Gastrocnemius medialis (tissue), 4 donors: ENCODE measurements around the gene PTGR3. TPM values are rescaled to one million over a fixed set of nuclear protein-coding genes. Genes with fewer than 3 reads are reported as not detected.

Source experiments
- ATAC-seq, 2 donors: fragments of 150-250 bp; one replicate each; pipeline ENCODE4 v1.9.1; 2016
- DNase-seq, 2 donors: peaks; one replicate each; pipeline ENCODE4 v3.0.0-alpha.2; 2019
- H3K27ac ChIP-seq, 4 donors: fragments of 200-600 bp; sonication (generic); 1 replicate in 1 of 4; 2 replicates in 3 of 4; pipeline ENCODE4 v1.5.1; 2016 to 2018; ENCODE audit warnings: mild to moderate bottlenecking in 2 of 4, moderate library complexity in 1 of 4
- H3K27me3 ChIP-seq, 3 donors: fragments of 200-600 bp; sonication (generic) in 2 of 3; 1 replicate in 1 of 3; 2 replicates in 2 of 3; pipeline versions ENCODE4 v1.5.1 to v1.6.0; 2016 to 2019; ENCODE audit warnings: mild to moderate bottlenecking in 1 of 3, moderate library complexity in 1 of 3
- H3K36me3 ChIP-seq, 2 donors: fragments of 200-600 bp; sonication (generic) in 1 of 2; one replicate each; pipeline ENCODE4 v1.5.1; 2017 to 2018
- H3K4me1 ChIP-seq, 2 donors: fragments of 200-600 bp; sonication (generic) in 1 of 2; one replicate each; pipeline ENCODE4 v1.5.1; 2016 to 2017; ENCODE audit warnings: mild to moderate bottlenecking in 2 of 2
- H3K4me3 ChIP-seq, 4 donors: fragments of 200-600 bp; sonication (generic) in 3 of 4; 1 replicate in 1 of 4; 2 replicates in 3 of 4; pipeline ENCODE4 v1.5.1; 2016 to 2019; ENCODE audit warnings: mild to moderate bottlenecking in 2 of 4
- H3K9me3 ChIP-seq, 3 donors: fragments of 200-600 bp; sonication (generic) in 2 of 3; 1 replicate in 1 of 3; 2 replicates in 2 of 3; pipeline ENCODE4 v1.5.1; 2016 to 2019
- CTCF ChIP-seq, 5 experiments: fragments of 450-650 bp in 3 of 5; fragments of 200-600 bp in 2 of 5; sonication (generic) in 2 of 5; IDR thresholded peaks in 4 of 5; conservative IDR thresholded peaks in 1 of 5; 1 replicate in 4 of 5; 2 replicates in 1 of 5; pipeline ENCODE4 v1.5.1; 2016 to 2019; ENCODE audit warnings: antibody characterized with exemption in 5 of 5, mild to moderate bottlenecking in 3 of 5, moderate library complexity in 3 of 5
- POLR2A ChIP-seq, 2 donors: fragments of 450-650 bp; IDR thresholded peaks; one replicate each; pipeline ENCODE4 v1.6.1; 2017; ENCODE audit warnings: antibody characterized with exemption in 2 of 2, mild to moderate bottlenecking in 2 of 2, moderate library complexity in 2 of 2
- in situ Hi-C, 4 donors: fragments of 200-750 bp; cut with MboI; loops; one replicate each; pipeline versions ENCODE4 v1.15.0 to v1.8.0; 2017; ENCODE audit warnings: low sequenced_read_pairs in 4 of 4
- intact Hi-C: fragments of 100-400 bp; cut with DNase I; formaldehyde crosslinking; loops from one replicate; pipeline ENCODE4 v1.15.1; 2023; ENCODE audit warnings: low total_unique reads
- total RNA-seq, 4 donors: library from RNA; depleted of rRNA; stranded (reverse); fragments of >200 nt; gene quantifications; one replicate each; pipeline versions ENCODE4 v1.1.0 to v1.2.3, GENCODE V29; 2016

The PTGR3 gene
- total RNA-seq, 4 donors from 2014 or later: 25.7 to 34.0 (median 29.9) TPM

GRCh38 chr18:75206452-75207309, 2.3 kb downstream of the PTGR3 start:
- no peak for TF ChIP-seq POLR2A (IDR thresholded peaks at IDR 0.05)
- no peak for TF ChIP-seq CTCF (IDR thresholded peaks at IDR 0.05 in 4 of 5, conservative IDR thresholded peaks at IDR 0.05 in 1 of 5)
- in situ Hi-C loops: loop anchor here in 1 of 4 donors (5.0 kb wide), 1 partner anchor 46 kb away; no protein-coding TSS in a partner anchor
- Histone ChIP-seq H3K4me3 (peak overlapping the region in 3 of 4 donors; percentile 75 to 96 (median 78)), H3K36me3 (no peaks in the 10 kb centered on the region), H3K27ac (peak overlapping the region; percentile 95 to 99 (median 96)), H3K4me1 (peaks cover 50 to 54% of the 10 kb centered on the region in 2 donors), H3K27me3 (no peaks in the 10 kb centered on the region), H3K9me3 (no peaks in the 10 kb centered on the region)
- intact Hi-C loops: loop anchor here (10.0 kb wide), 4 partner anchors 912 to 1288 kb away; partner anchors contain the start of genes CYB5A and ZNF516
- DNase-seq: no peak
- ATAC-seq: no peak

GRCh38 chr18:75205514-75206132, 3.3 kb downstream of the PTGR3 start:
- Histone ChIP-seq H3K27me3 (no peaks in the 10 kb centered on the region), H3K9me3 (no peaks in the 10 kb centered on the region), H3K4me3 (peak overlapping the region in 3 of 4 donors; percentile 30 to 41 (median 37)), H3K4me1 (peaks cover 60 to 64% of the 10 kb centered on the region in 2 donors), H3K27ac (peak overlapping the region; percentile 88 to 99 (median 96)), H3K36me3 (no peaks in the 10 kb centered on the region)
- in situ Hi-C loops (loop anchor here in 1 of 4 donors (5.0 kb wide), 1 partner anchor 47 kb away; no protein-coding TSS in a partner anchor), intact Hi-C loops (loop anchor here (10.0 kb wide), 4 partner anchors 911 to 1289 kb away; partner anchors contain the start of genes CYB5A and ZNF516)
- ATAC-seq (no peak), DNase-seq (no peak)
- TF ChIP-seq POLR2A (IDR thresholded peaks at IDR 0.05): no peak
- no peak for TF ChIP-seq CTCF (IDR thresholded peaks at IDR 0.05 in 4 of 5, conservative IDR thresholded peaks at IDR 0.05 in 1 of 5)

- DNase-seq: no peak
- H3K4me1 ChIP-seq: peaks cover 63 to 65% of the 10 kb centered on the region in 2 donors
- H3K27ac ChIP-seq: peak overlapping the region; percentile 88 to 99 (median 96)
- no peak for ATAC-seq
- H3K27me3 ChIP-seq: no peaks in the 10 kb centered on the region
- H3K9me3 ChIP-seq: no peaks in the 10 kb centered on the region
- intact Hi-C loops (loop anchor here (5.0 to 10.0 kb wide), 5 partner anchors 43 to 1290 kb away; partner anchors contain the start of genes CYB5A and ZNF516), in situ Hi-C loops (loop anchor here in 1 of 4 donors (5.0 kb wide), 1 partner anchor 47 kb away; no protein-coding TSS in a partner anchor)
- TF ChIP-seq CTCF (IDR thresholded peaks at IDR 0.05 in 4 of 5, conservative IDR thresholded peaks at IDR 0.05 in 1 of 5): no peak
- TF ChIP-seq POLR2A (IDR thresholded peaks at IDR 0.05): no peak
- H3K4me3 ChIP-seq: peak overlapping the region; percentile 30 to 47 (median 39)
- H3K36me3 ChIP-seq: no peaks in the 10 kb centered on the region
Measured at GRCh38 chr18:75204732-75205513, 4.0 kb downstream of the PTGR3 start.

GRCh38 chr18:75204269-75204731, 4.6 kb downstream of the PTGR3 start:
- Histone ChIP-seq H3K9me3 (no peaks in the 10 kb centered on the region), H3K27ac (peak overlapping the region; percentile 80 to 99 (median 93)), H3K4me3 (peak overlapping the region; percentile 30 to 47 (median 39)), H3K36me3 (no peaks in the 10 kb centered on the region), H3K4me1 (peaks cover 69 to 71% of the 10 kb centered on the region in 2 donors), H3K27me3 (no peaks in the 10 kb centered on the region)
- DNase-seq (no peak), ATAC-seq (no peak)
- in situ Hi-C loops: no loop called here
- intact Hi-C loops: loop anchor here (5.0 to 10.0 kb wide), 5 partner anchors 42 to 1291 kb away; partner anchors contain the start of genes CYB5A and ZNF516
- TF ChIP-seq CTCF (IDR thresholded peaks at IDR 0.05 in 4 of 5, conservative IDR thresholded peaks at IDR 0.05 in 1 of 5): no peak
- TF ChIP-seq POLR2A (IDR thresholded peaks at IDR 0.05): no peak
